ENCODE results near the gene ENPP7.

- TF ChIP-seq CTCF (IDR thresholded peaks at IDR 0.05) = no peak
- TF ChIP-seq POLR2AphosphoS5 (IDR thresholded peaks at IDR 0.05) = no peak
- TF ChIP-seq EP300 (IDR thresholded peaks at IDR 0.05) = no peak
- no peak for TF ChIP-seq POLR2A (IDR thresholded peaks at IDR 0.05)
Measured at GRCh38 chr17:79681101-79681621, 49.6 kb upstream of the ENPP7 start.

Measured in stomach (tissue), 4 donors.